GM23338 (cell line): Measurements from ENCODE around the gene UNC79. TPM values are rescaled to one million over a fixed set of nuclear protein-coding genes. Genes with fewer than 3 reads are reported as not detected.

Experiments
- ATAC-seq: fragments of 200-7000 bp; cut with Tn5 transposase; 3 replicates; pipeline ENCODE4 v1.9.1; 2020
- DNase-seq: peaks from one replicate; pipeline ENCODE4 v3.0.0-alpha.2; 2015; ENCODE audit warnings: low spot score
- H2AFZ ChIP-seq: fragments of 200-600 bp; sonication (generic); 2 replicates; pipeline ENCODE4 v1.8.0; 2016; ENCODE audit warnings: antibody characterized with exemption, mild to moderate bottlenecking, moderate library complexity
- H3F3A ChIP-seq: fragments of 200-600 bp; sonication (generic); replicated peaks from 2 replicates; pipeline ENCODE4 v1.8.0; 2017; ENCODE audit warnings: antibody characterized with exemption, mixed run types, low read depth
- H3K27ac ChIP-seq: fragments of 200-600 bp; sonication (generic); 2 replicates; pipeline ENCODE4 v1.6.1; 2016; ENCODE audit warnings: low read depth
- H3K27me3 ChIP-seq: fragments of 200-600 bp; sonication (generic); 2 replicates; pipeline ENCODE4 v1.8.0; 2016; ENCODE audit warnings: mild to moderate bottlenecking, mixed run types, moderate library complexity; ENCODE audit not compliant: insufficient read depth
- H3K36me3 ChIP-seq: fragments of 200-600 bp; sonication (generic); 2 replicates; pipeline ENCODE4 v1.8.0; 2016; ENCODE audit warnings: mild to moderate bottlenecking; ENCODE audit not compliant: insufficient read depth
- H3K4me1 ChIP-seq: fragments of 200-600 bp; sonication (generic); 2 replicates; pipeline ENCODE4 v1.8.0; 2016; ENCODE audit warnings: mild to moderate bottlenecking, moderate library complexity; ENCODE audit not compliant: insufficient read depth
- H3K4me2 ChIP-seq: fragments of 200-600 bp; sonication (generic); 2 replicates; pipeline ENCODE4 v1.7.1; 2017; ENCODE audit warnings: mixed run types
- H3K4me3 ChIP-seq: fragments of 200-600 bp; sonication (generic); 2 replicates; pipeline ENCODE4 v1.6.1; 2016; ENCODE audit warnings: mixed run types
- H3K79me2 ChIP-seq: fragments of 200-600 bp; sonication (generic); replicated peaks from 2 replicates; pipeline ENCODE4 v1.8.0; 2017; ENCODE audit warnings: mild to moderate bottlenecking; ENCODE audit not compliant: insufficient read depth
- H3K9me2 ChIP-seq: fragments of 200-600 bp; sonication (generic); 2 replicates; pipeline ENCODE4 v1.8.0; 2017; ENCODE audit not compliant: insufficient read depth
- H4K20me1 ChIP-seq: fragments of 200-600 bp; sonication (generic); replicated peaks from 2 replicates; pipeline ENCODE4 v1.8.0; 2017; ENCODE audit warnings: mild to moderate bottlenecking; ENCODE audit not compliant: insufficient read depth
- H3K27ac Mint-ChIP-seq: 2 replicates; pipeline ENCODE4 v1.8.0; 2020; ENCODE audit warnings: inconsistent platforms, mild to moderate bottlenecking, moderate library complexity, mixed read lengths
- H3K27me3 Mint-ChIP-seq: 3 replicates; pipeline ENCODE4 v1.8.0; 2022; ENCODE audit warnings: low read depth, mild to moderate bottlenecking, moderate library complexity, mixed read lengths, inconsistent platforms; ENCODE audit not compliant: insufficient read depth, poor library complexity
- H3K36me3 Mint-ChIP-seq: 3 replicates; pipeline ENCODE4 v1.8.0; 2021; ENCODE audit warnings: low read depth, mild to moderate bottlenecking, inconsistent platforms, moderate library complexity, mixed read lengths
- H3K4me1 Mint-ChIP-seq: 3 replicates; pipeline ENCODE4 v1.8.0; 2020; ENCODE audit warnings: mild to moderate bottlenecking, inconsistent platforms, mixed read lengths
- H3K4me3 Mint-ChIP-seq: 3 replicates; pipeline ENCODE4 v1.8.0; 2021; ENCODE audit warnings: moderate library complexity, mild to moderate bottlenecking, inconsistent platforms, mixed read lengths
- H3K9me3 Mint-ChIP-seq: 3 replicates; pipeline ENCODE4 v1.8.0; 2020; ENCODE audit warnings: moderate library complexity, mild to moderate bottlenecking, inconsistent platforms, mixed read lengths
- CREB1 ChIP-seq: fragments of 250-450 bp; sonication (Bioruptor Pico); IDR thresholded peaks from 2 replicates; pipeline ENCODE4 v1.5.0; 2020; ENCODE audit warnings: low read depth, mild to moderate bottlenecking, moderate library complexity
- CTCF ChIP-seq, 2 experiments: fragments of 200-600 bp in 1 of 2; sonication (generic) in 1 of 2; conservative IDR thresholded peaks; 2 replicates each; pipeline versions ENCODE4 v1.5.1 to v1.6.1; 2016 to 2017; ENCODE audit warnings: antibody characterized with exemption in 2 of 2, low read depth in 2 of 2, mild to moderate bottlenecking in 2 of 2, moderate library complexity in 1 of 2
- EZH2 ChIP-seq: fragments of 200-600 bp; sonication (generic); IDR thresholded peaks from one replicate; pipeline ENCODE4 v1.8.0; 2017; ENCODE audit warnings: antibody characterized with exemption, mild to moderate bottlenecking, low read depth; ENCODE audit not compliant: unreplicated experiment
- EZH2phosphoT487 ChIP-seq: fragments of 200-600 bp; sonication (generic); IDR thresholded peaks from one replicate; pipeline ENCODE4 v1.8.1; 2018; ENCODE audit warnings: antibody characterized with exemption; ENCODE audit not compliant: unreplicated experiment
- JUNB ChIP-seq: IDR thresholded peaks from one replicate; pipeline ENCODE4 v1.6.1; 2016; ENCODE audit warnings: antibody characterized with exemption; ENCODE audit not compliant: unreplicated experiment
- NANOG ChIP-seq: IDR thresholded peaks from 2 replicates; pipeline ENCODE4 v1.6.1; 2016; ENCODE audit warnings: antibody characterized with exemption, borderline replicate concordance
- STAT1 ChIP-seq: IDR thresholded peaks from one replicate; pipeline ENCODE4 v1.6.1; 2016; ENCODE audit warnings: antibody characterized with exemption; ENCODE audit not compliant: unreplicated experiment
- ZNF114 ChIP-seq: fragments of 250-450 bp; sonication (Bioruptor Pico); IDR thresholded peaks from 2 replicates; pipeline ENCODE4 v1.5.0; 2020; ENCODE audit warnings: mild to moderate bottlenecking, moderate library complexity
- ZNF331 ChIP-seq: fragments of 250-450 bp; sonication (Bioruptor Pico); IDR thresholded peaks from 2 replicates; pipeline ENCODE4 v1.5.0; 2020; ENCODE audit warnings: low read depth, mild to moderate bottlenecking, moderate library complexity
- polyA plus RNA-seq: library from polyadenylated mRNA; unstranded; fragments of >200 nt; fragmentation: Nextera tagmentation; extraction: Ambion mirVana; gene quantifications from 2 replicates; pipeline ENCODE4 v1.2.1, GENCODE V29; 2016
- total RNA-seq: library from RNA; depleted of rRNA; stranded (reverse); fragments of >200 nt; shearing (Covaris generic); gene quantifications from 2 replicates; pipeline ENCODE4 v1.2.3, GENCODE V29; 2014
- TF ChIP-seq, protein P1 (sequence below): IDR thresholded peaks from 2 replicates; pipeline ENCODE4 v1.6.1; 2016; ENCODE audit warnings: antibody characterized with exemption

Gene UNC79
- total and polyA plus RNA-seq, 2 experiments from 2014 or later, result 1.8 to 3.6 TPM

DNA sequence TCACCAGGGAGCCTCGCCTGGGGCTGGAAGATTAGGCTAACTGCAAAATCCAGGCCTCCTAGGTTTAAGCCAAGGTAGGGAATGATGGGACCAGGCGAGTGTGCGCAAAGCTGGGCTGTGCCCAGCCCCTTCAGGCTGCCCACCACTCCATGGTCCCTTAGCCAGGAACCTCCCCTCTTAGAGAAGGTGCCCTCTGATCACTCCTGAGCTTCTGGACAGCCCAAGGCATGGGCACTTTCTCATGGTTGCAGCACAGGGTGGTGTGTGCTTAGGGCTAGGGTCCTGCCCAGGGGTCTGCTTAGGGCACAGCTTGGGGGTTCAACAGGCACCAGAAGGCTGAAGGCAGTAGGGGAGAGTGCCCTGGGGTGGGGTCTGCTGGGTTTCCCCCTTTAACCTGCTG is 288.5 kb downstream of the UNC79 start:
- Histone ChIP-seq H3K9me2 (no peaks in the 10 kb centered on the region), H4K20me1 (no peaks in the 10 kb centered on the region), H3K36me3 (no peaks in the 10 kb centered on the region), H3K4me3 (no peak overlapping the region), H3K4me2 (no peak overlapping the region), H2AFZ (no peak overlapping the region), H3F3A (no peaks in the 10 kb centered on the region), H3K79me2 (no peaks in the 10 kb centered on the region), H3K4me1 (no peaks in the 10 kb centered on the region), H3K27me3 (no peaks in the 10 kb centered on the region), H3K27ac (no peak overlapping the region)
- DNase-seq (no peak), ATAC-seq (no peak)
- no peak overlapping the region for H3K27ac Mint-ChIP-seq
- H3K4me3 Mint-ChIP-seq, result no peak overlapping the region
- H3K36me3 Mint-ChIP-seq, result no peaks in the 10 kb centered on the region; the same call in 2 of the 3 replicates
- peaks cover 2% of the 10 kb centered on the region for H3K27me3 Mint-ChIP-seq
- H3K9me3 Mint-ChIP-seq, result no peaks in the 10 kb centered on the region
- H3K4me1 Mint-ChIP-seq, result no peaks in the 10 kb centered on the region
- TF ChIP-seq ZNF114 (CRISPR knock-in tag) (no peak), STAT1 (no peak), ZNF331 (CRISPR knock-in tag) (no peak), CREB1 (CRISPR knock-in tag) (no peak), EZH2phosphoT487 (no peak), NANOG (no peak), EZH2 (no peak)

DNA sequence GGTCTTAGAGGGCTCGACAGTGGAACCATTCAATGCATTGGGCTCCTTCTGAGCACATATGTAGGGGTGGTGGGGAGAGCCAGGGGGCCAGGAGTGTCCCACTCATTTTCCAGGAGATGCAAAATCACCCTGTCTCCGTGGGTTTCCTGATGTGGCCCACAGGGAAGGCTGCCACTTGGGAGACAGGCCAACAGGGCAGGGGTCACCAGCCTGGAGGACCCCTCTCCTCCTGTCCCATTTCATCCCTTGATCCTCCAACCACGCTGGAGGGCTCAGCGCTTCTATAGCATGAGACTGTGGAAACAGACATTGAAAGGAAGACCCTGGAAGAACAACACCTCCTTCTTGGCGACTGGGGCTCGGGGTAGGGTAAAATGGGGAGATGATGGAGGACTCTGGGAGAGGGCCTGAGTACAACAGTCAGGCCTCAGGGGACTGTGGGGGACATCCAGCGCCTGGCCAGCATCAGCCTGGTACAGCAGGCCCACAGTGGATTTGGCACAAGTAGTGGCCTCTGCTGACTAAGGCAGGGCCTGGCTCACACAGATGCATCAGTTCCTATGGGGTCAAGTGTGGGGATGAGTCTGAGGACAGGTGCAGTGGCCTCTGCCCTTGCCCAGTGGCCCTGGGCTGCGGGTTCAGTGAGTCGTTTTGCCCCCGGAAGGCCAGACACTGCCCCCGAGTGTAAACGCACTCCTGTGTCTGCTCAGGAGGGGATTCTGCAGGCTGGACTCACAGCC is 289.5 kb downstream of the UNC79 start:
- H3K27me3 Mint-ChIP-seq, result peaks cover 1% of the 10 kb centered on the region
- no peak overlapping the region for H3K4me3 Mint-ChIP-seq
- H3K36me3 ChIP-seq, result no peaks in the 10 kb centered on the region
- TF ChIP-seq ZNF331 (CRISPR knock-in tag), result no peak
- no peak for TF ChIP-seq ZNF114 (CRISPR knock-in tag)
- TF ChIP-seq, protein P1, sequence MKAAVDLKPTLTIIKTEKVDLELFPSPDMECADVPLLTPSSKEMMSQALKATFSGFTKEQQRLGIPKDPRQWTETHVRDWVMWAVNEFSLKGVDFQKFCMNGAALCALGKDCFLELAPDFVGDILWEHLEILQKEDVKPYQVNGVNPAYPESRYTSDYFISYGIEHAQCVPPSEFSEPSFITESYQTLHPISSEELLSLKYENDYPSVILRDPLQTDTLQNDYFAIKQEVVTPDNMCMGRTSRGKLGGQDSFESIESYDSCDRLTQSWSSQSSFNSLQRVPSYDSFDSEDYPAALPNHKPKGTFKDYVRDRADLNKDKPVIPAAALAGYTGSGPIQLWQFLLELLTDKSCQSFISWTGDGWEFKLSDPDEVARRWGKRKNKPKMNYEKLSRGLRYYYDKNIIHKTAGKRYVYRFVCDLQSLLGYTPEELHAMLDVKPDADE, result no peak
- no peak for TF ChIP-seq EZH2phosphoT487
- no peak for TF ChIP-seq JUNB
- no peak for TF ChIP-seq CREB1 (CRISPR knock-in tag)
- no peak for TF ChIP-seq CTCF (conservative IDR thresholded peaks at IDR 0.05; ENCODE audit: low read depth in 2 of 2)
- H3K4me2 ChIP-seq, result no peak overlapping the region
- no peak for ATAC-seq
- H3K4me1 Mint-ChIP-seq, result peaks cover 9% of the 10 kb centered on the region; the same call in 2 of the 3 replicates
- no peaks in the 10 kb centered on the region; the same call in 2 of the 3 replicates for H3K36me3 Mint-ChIP-seq
- H3K27ac Mint-ChIP-seq, result no peak overlapping the region
- no peaks in the 10 kb centered on the region for H3F3A ChIP-seq
- H3K4me3 ChIP-seq, result no peak overlapping the region
- no peaks in the 10 kb centered on the region for H3K9me2 ChIP-seq
- no peaks in the 10 kb centered on the region for H3K79me2 ChIP-seq
- no peak overlapping the region for H2AFZ ChIP-seq
- no peaks in the 10 kb centered on the region for H4K20me1 ChIP-seq
- H3K4me1 ChIP-seq, result no peaks in the 10 kb centered on the region
- no peak for DNase-seq
- H3K9me3 Mint-ChIP-seq, result no peaks in the 10 kb centered on the region
- no peak overlapping the region for H3K27ac ChIP-seq
- H3K27me3 ChIP-seq, result no peaks in the 10 kb centered on the region
